ENCODE measurements around the gene NPHP4. TPM values are rescaled to one million over a fixed set of nuclear protein-coding genes. Genes with fewer than 3 reads are reported as not detected.

The NPHP4 gene
- polyA plus RNA-seq, 1 donor (not counting 4 experiments of a cell fraction or from before 2014, with no cell fraction given): 3.7 TPM

GRCh38 chr1:5917591-5918274, 74.5 kb downstream of the NPHP4 start:
- FAIRE-seq: no peak
- dilution Hi-C loops (cut with MboI; ENCODE audit: extremely low pct_ligation_motif_present, low sequenced_read_pairs): no loop called here

DNA sequence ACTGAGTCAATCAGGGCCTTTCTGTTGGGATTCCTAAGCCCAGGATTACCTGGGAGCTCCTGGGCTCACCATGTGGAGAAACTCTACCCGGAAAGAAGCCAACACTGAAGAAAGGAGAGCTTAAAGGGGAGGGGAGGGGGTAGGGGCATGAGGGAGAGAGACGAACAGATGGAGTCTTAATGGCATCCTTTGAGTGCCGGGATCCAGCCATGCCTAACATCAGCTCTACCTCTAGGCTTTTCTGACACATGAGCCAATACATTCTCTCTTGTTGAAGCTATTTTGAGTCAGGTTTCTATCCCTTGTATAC, 75.0 kb downstream of the NPHP4 start:
- dilution Hi-C loops (cut with MboI; ENCODE audit: extremely low pct_ligation_motif_present, low sequenced_read_pairs): no loop called here
- no peaks in the 10 kb centered on the region for H4K20me1 ChIP-seq (ENCODE audit: control insufficient read depth, extremely low read depth, insufficient read depth, low read length)
- H3K27me3 ChIP-seq (ENCODE audit: control insufficient read depth, extremely low read depth, insufficient read depth, low read length): no peaks in the 10 kb centered on the region
- no peaks in the 10 kb centered on the region for H3K9me3 ChIP-seq (ENCODE audit: control insufficient read depth, low read depth, low read length)
- peaks cover 2% of the 10 kb centered on the region for H3K4me1 ChIP-seq (ENCODE audit: control insufficient read depth, extremely low read depth, insufficient read depth, low read length)
- no peak for FAIRE-seq
- no peaks in the 10 kb centered on the region for H3K79me2 ChIP-seq (ENCODE audit: control insufficient read depth, insufficient read depth, low read length)
- no peak overlapping the region for H3K27ac ChIP-seq (ENCODE audit: control insufficient read depth, insufficient read depth, low read length)
- H3K4me2 ChIP-seq (ENCODE audit: control insufficient read depth, extremely low read depth, insufficient read depth, low read depth, low read length): no peak overlapping the region
- H3K4me3 ChIP-seq (ENCODE audit: control insufficient read depth in 2 of 3, extremely low read depth in 1 of 3, insufficient read depth in 2 of 3, low read depth in 1 of 3, low read length in 3 of 3): no peak overlapping the region
- H3K36me3 ChIP-seq (ENCODE audit: control insufficient read depth in 2 of 2, extremely low read depth in 1 of 2, insufficient read depth in 2 of 2, low read length in 2 of 2): no peaks in the 10 kb centered on the region
- H3K9ac ChIP-seq (ENCODE audit: control insufficient read depth, extremely low read depth, insufficient read depth, low read length): no peak overlapping the region
- no peak for DNase-seq (ENCODE audit: low read depth, low spot score)
- H2AFZ ChIP-seq (ENCODE audit: control insufficient read depth, low read length): no peak overlapping the region
- TF ChIP-seq EZH2 (IDR thresholded peaks at IDR 0.05; ENCODE audit: low read length) (no peak), CTCF (optimal IDR thresholded peaks at IDR 0.05 in 1 of 3, IDR thresholded peaks at IDR 0.05 in 1 of 3, conservative IDR thresholded peaks at IDR 0.05 in 1 of 3; ENCODE audit: extremely low read depth in 1 of 3, insufficient read depth in 2 of 3, low read length in 3 of 3) (no peak)
- no peaks in the 10 kb centered on the region for H3K9me1 ChIP-seq (ENCODE audit: control insufficient read depth, extremely low read depth, insufficient read depth, low read length)

More at GRCh38 chr1:5917591-5918274, 74.5 kb downstream of the NPHP4 start:
- H3K36me3 ChIP-seq (ENCODE audit: control insufficient read depth in 2 of 2, extremely low read depth in 1 of 2, insufficient read depth in 2 of 2, low read length in 2 of 2): no peaks in the 10 kb centered on the region
- no peak overlapping the region for H3K27ac ChIP-seq (ENCODE audit: control insufficient read depth, insufficient read depth, low read length)
- H3K9me1 ChIP-seq (ENCODE audit: control insufficient read depth, extremely low read depth, insufficient read depth, low read length): no peaks in the 10 kb centered on the region
- TF ChIP-seq CTCF (optimal IDR thresholded peaks at IDR 0.05 in 1 of 3, IDR thresholded peaks at IDR 0.05 in 1 of 3, conservative IDR thresholded peaks at IDR 0.05 in 1 of 3; ENCODE audit: extremely low read depth in 1 of 3, insufficient read depth in 2 of 3, low read length in 3 of 3) (no peak), EZH2 (IDR thresholded peaks at IDR 0.05; ENCODE audit: low read length) (no peak)
- H2AFZ ChIP-seq (ENCODE audit: control insufficient read depth, low read length): no peak overlapping the region
- no peaks in the 10 kb centered on the region for H3K79me2 ChIP-seq (ENCODE audit: control insufficient read depth, insufficient read depth, low read length)
- H3K4me3 ChIP-seq (ENCODE audit: control insufficient read depth in 2 of 3, extremely low read depth in 1 of 3, insufficient read depth in 2 of 3, low read depth in 1 of 3, low read length in 3 of 3): no peak overlapping the region
- H3K4me2 ChIP-seq (ENCODE audit: control insufficient read depth, extremely low read depth, insufficient read depth, low read depth, low read length): no peak overlapping the region
- no peaks in the 10 kb centered on the region for H4K20me1 ChIP-seq (ENCODE audit: control insufficient read depth, extremely low read depth, insufficient read depth, low read length)
- H3K27me3 ChIP-seq (ENCODE audit: control insufficient read depth, extremely low read depth, insufficient read depth, low read length): no peaks in the 10 kb centered on the region
- DNase-seq (ENCODE audit: low read depth, low spot score): no peak
- H3K4me1 ChIP-seq (ENCODE audit: control insufficient read depth, extremely low read depth, insufficient read depth, low read length): peaks cover 2% of the 10 kb centered on the region
- H3K9ac ChIP-seq (ENCODE audit: control insufficient read depth, extremely low read depth, insufficient read depth, low read length): no peak overlapping the region
- no peaks in the 10 kb centered on the region for H3K9me3 ChIP-seq (ENCODE audit: control insufficient read depth, low read depth, low read length)
